HUES6 (cell line): Measurements from ENCODE around the gene CAPZB.

ENCODE experiments used
- H3K27ac ChIP-seq: 2 replicates; pipeline ENCODE4 v1.7.0; 2013; ENCODE audit warnings: low read depth, mild to moderate bottlenecking, low read length, inconsistent platforms
- H3K27me3 ChIP-seq: 2 replicates; pipeline ENCODE4 v1.6.1; 2013; ENCODE audit warnings: low read length; ENCODE audit not compliant: control insufficient read depth, insufficient read depth
- H3K36me3 ChIP-seq: 2 replicates; pipeline ENCODE4 v1.6.1; 2013; ENCODE audit warnings: low read length; ENCODE audit not compliant: control insufficient read depth, insufficient read depth
- H3K4me1 ChIP-seq: 2 replicates; pipeline ENCODE4 v1.6.1; 2013; ENCODE audit warnings: low read length; ENCODE audit not compliant: control insufficient read depth, insufficient read depth
- H3K4me3 ChIP-seq: 2 replicates; pipeline ENCODE4 v1.5.1; 2013; ENCODE audit warnings: low read depth, low read length
- H3K9ac ChIP-seq: one replicate; pipeline ENCODE4 v1.6.1; 2013; ENCODE audit warnings: mild to moderate bottlenecking, low read length
- H3K9me3 ChIP-seq: 2 replicates; pipeline ENCODE4 v1.6.1; 2013; ENCODE audit warnings: low read depth, low read length; ENCODE audit not compliant: control insufficient read depth, insufficient read depth

The CAPZB gene

GRCh38 chr1:19349999-19350398 lies 135.3 kb downstream of the CAPZB start:
- Histone ChIP-seq H3K4me3 (no peak overlapping the region), H3K9ac (no peak overlapping the region), H3K27me3 (no peaks in the 10 kb centered on the region), H3K9me3 (no peaks in the 10 kb centered on the region), H3K27ac (no peak overlapping the region), H3K36me3 (peaks cover 72% of the 10 kb centered on the region), H3K4me1 (peaks cover 27% of the 10 kb centered on the region)

GRCh38 chr1:19348441-19349198 lies 136.7 kb downstream of the CAPZB start:
- H3K27ac ChIP-seq, result no peak overlapping the region
- no peaks in the 10 kb centered on the region for H3K27me3 ChIP-seq
- H3K4me1 ChIP-seq, result peaks cover 14% of the 10 kb centered on the region
- peaks cover 74% of the 10 kb centered on the region for H3K36me3 ChIP-seq
- no peaks in the 10 kb centered on the region for H3K9me3 ChIP-seq
- no peak overlapping the region for H3K4me3 ChIP-seq
- no peak overlapping the region for H3K9ac ChIP-seq

- H3K4me3 ChIP-seq, result no peak overlapping the region
- no peak overlapping the region for H3K9ac ChIP-seq
- H3K4me1 ChIP-seq, result peaks cover 5% of the 10 kb centered on the region; the same call in 1 of the 2 replicates
- no peaks in the 10 kb centered on the region for H3K9me3 ChIP-seq
- no peaks in the 10 kb centered on the region for H3K27me3 ChIP-seq
- H3K36me3 ChIP-seq, result peaks cover 76% of the 10 kb centered on the region
- H3K27ac ChIP-seq, result no peak overlapping the region
Measured at GRCh38 chr1:19347533-19348172, 137.7 kb downstream of the CAPZB start.

GRCh38 chr1:19346026-19346425 lies 139.3 kb downstream of the CAPZB start:
- peaks cover 14% of the 10 kb centered on the region for H3K4me1 ChIP-seq
- no peaks in the 10 kb centered on the region for H3K27me3 ChIP-seq
- no peaks in the 10 kb centered on the region for H3K9me3 ChIP-seq
- no peak overlapping the region for H3K27ac ChIP-seq
- no peak overlapping the region for H3K4me3 ChIP-seq
- H3K9ac ChIP-seq, result no peak overlapping the region
- H3K36me3 ChIP-seq, result peaks cover 76% of the 10 kb centered on the region

GRCh38 chr1:19345391-19345790 lies 139.9 kb downstream of the CAPZB start:
- Histone ChIP-seq H3K9ac (no peak overlapping the region), H3K27ac (no peak overlapping the region), H3K36me3 (peaks cover 81% of the 10 kb centered on the region), H3K4me3 (no peak overlapping the region), H3K4me1 (peaks cover 18% of the 10 kb centered on the region), H3K27me3 (no peaks in the 10 kb centered on the region), H3K9me3 (no peaks in the 10 kb centered on the region)

- H3K4me1 ChIP-seq, result peaks cover 18% of the 10 kb centered on the region
- H3K27me3 ChIP-seq, result no peaks in the 10 kb centered on the region
- peaks cover 75% of the 10 kb centered on the region for H3K36me3 ChIP-seq
- H3K4me3 ChIP-seq, result no peak overlapping the region
- no peak overlapping the region for H3K9ac ChIP-seq
- no peaks in the 10 kb centered on the region for H3K9me3 ChIP-seq
- no peak overlapping the region for H3K27ac ChIP-seq
Measured at GRCh38 chr1:19344831-19345230, 140.5 kb downstream of the CAPZB start.

- Histone ChIP-seq H3K27ac (no peak overlapping the region), H3K4me3 (no peak overlapping the region), H3K36me3 (peaks cover 71% of the 10 kb centered on the region), H3K9me3 (no peaks in the 10 kb centered on the region), H3K4me1 (peaks cover 21% of the 10 kb centered on the region), H3K27me3 (no peaks in the 10 kb centered on the region), H3K9ac (no peak overlapping the region)
Measured at GRCh38 chr1:19344372-19344810, 140.9 kb downstream of the CAPZB start.

GRCh38 chr1:19343617-19344350 lies 141.6 kb downstream of the CAPZB start:
- H3K9ac ChIP-seq, result no peak overlapping the region
- no peaks in the 10 kb centered on the region for H3K27me3 ChIP-seq
- peaks cover 65% of the 10 kb centered on the region for H3K36me3 ChIP-seq
- H3K4me3 ChIP-seq, result no peak overlapping the region
- H3K9me3 ChIP-seq, result no peaks in the 10 kb centered on the region
- peaks cover 22% of the 10 kb centered on the region for H3K4me1 ChIP-seq
- H3K27ac ChIP-seq, result no peak overlapping the region

GRCh38 chr1:19342894-19343616 lies 142.3 kb downstream of the CAPZB start:
- H3K9me3 ChIP-seq, result no peaks in the 10 kb centered on the region
- no peak overlapping the region for H3K27ac ChIP-seq
- no peak overlapping the region for H3K9ac ChIP-seq
- peaks cover 59% of the 10 kb centered on the region for H3K36me3 ChIP-seq
- H3K27me3 ChIP-seq, result no peaks in the 10 kb centered on the region
- H3K4me3 ChIP-seq, result no peak overlapping the region
- peaks cover 27% of the 10 kb centered on the region for H3K4me1 ChIP-seq

- Histone ChIP-seq H3K36me3 (peaks cover 51% of the 10 kb centered on the region), H3K27me3 (no peaks in the 10 kb centered on the region), H3K9ac (no peak overlapping the region), H3K4me3 (no peak overlapping the region), H3K9me3 (no peaks in the 10 kb centered on the region), H3K27ac (no peak overlapping the region), H3K4me1 (peaks cover 33% of the 10 kb centered on the region)
Measured at GRCh38 chr1:19342062-19342750, 143.1 kb downstream of the CAPZB start.
